HCT116 (cell line): Measurements from ENCODE around the gene RHBDF1. TPM values are rescaled to one million over a fixed set of nuclear protein-coding genes. Genes with fewer than 3 reads are reported as not detected.

ENCODE experiments used
- ATAC-seq: fragments of 200-7000 bp; cut with Tn5 transposase; 2 replicates; pipeline ENCODE4 v1.9.1; 2020; ENCODE audit warnings: mild to moderate bottlenecking, moderate library complexity
- BruUV-seq: library from RNA; stranded (reverse); fragments of 400-500 nt; replicated peaks from 2 replicates; lab custom pipeline; 2021; lab: Mats Ljungman, UMichigan
- CTCF ChIA-PET: fragments of 300-600 bp; sonication (Branson Sonifier 250); formaldehyde crosslinking; loops from one replicate; lab custom pipeline; 2021; ENCODE audit warnings: antibody characterized with exemption; lab: Charles Lee
- POLR2A ChIA-PET: fragments of 300-600, 350-600 bp; sonication (Branson Sonifier 250); formaldehyde crosslinking; loops from one replicate; lab custom pipeline; 2021; ENCODE audit warnings: antibody characterized with exemption; lab: Charles Lee
- RAD21 ChIA-PET, 2 experiments: fragments of 300-600 bp; sonication (Branson Sonifier 250); formaldehyde crosslinking; loops; one replicate each; lab custom pipeline; 2023; ENCODE audit warnings: low total read pairs in 2 of 2; ENCODE audit not compliant: uncharacterized antibody in 2 of 2, unreplicated experiment in 2 of 2, low non-redundant PET in 1 of 2; lab: Charles Lee
- DNase-seq: peaks from one replicate; pipeline ENCODE4 v3.0.0-alpha.2; 2010; ENCODE audit warnings: low read depth, low spot score
- H2AFZ ChIP-seq: fragments of 200-600 bp; shearing (Covaris generic), sonication (generic); 2 replicates; pipeline ENCODE4 v1.6.1; 2017; ENCODE audit warnings: low read depth, mixed run types, mixed read lengths, antibody characterized with exemption, low read length; ENCODE audit not compliant: poor library complexity, severe bottlenecking
- H3K27ac ChIP-seq: 2 replicates; pipeline ENCODE4 v1.5.1; 2012; ENCODE audit warnings: low read depth, low read length
- H3K27me3 ChIP-seq: fragments of 200-600 bp; sonication (generic); 2 replicates; pipeline ENCODE4 v1.6.1; 2016; ENCODE audit warnings: mixed run types, low read length, mixed read lengths; ENCODE audit not compliant: insufficient read depth
- H3K36me3 ChIP-seq, 2 experiments: fragments of 200-500 bp in 1 of 2; fragments of 200-600 bp in 1 of 2; sonication (Bioruptor generic) in 1 of 2; sonication (generic) in 1 of 2; 2 replicates each; pipeline versions ENCODE4 v1.5.1 to v1.6.1; 2014 to 2016; ENCODE audit warnings: low read length in 2 of 2, inconsistent platforms in 1 of 2, mixed read lengths in 1 of 2, mixed run types in 1 of 2; ENCODE audit not compliant: insufficient read depth in 2 of 2, control insufficient read depth in 1 of 2
- H3K4me1 ChIP-seq, 2 experiments: fragments of 200-600 bp in 1 of 2; sonication (generic) in 1 of 2; 2 replicates each; pipeline versions ENCODE4 v1.5.1 to v1.6.1; 2012 to 2017; ENCODE audit warnings: low read length in 2 of 2, inconsistent platforms in 1 of 2, mild to moderate bottlenecking in 1 of 2, mixed read lengths in 1 of 2, mixed run types in 1 of 2, moderate library complexity in 1 of 2; ENCODE audit not compliant: insufficient read depth in 2 of 2, control insufficient read depth in 1 of 2
- H3K4me2 ChIP-seq: fragments of 200-600 bp; sonication (generic); 2 replicates; pipeline ENCODE4 v1.6.1; 2017; ENCODE audit warnings: mixed run types, low read length, mixed read lengths
- H3K4me3 ChIP-seq, 2 experiments: fragments of 200-600 bp in 1 of 2; sonication (generic) in 1 of 2; replicated peaks in 1 of 2; 2 replicates each; pipeline ENCODE4 v1.5.1; 2011 to 2016; ENCODE audit warnings: low read length in 2 of 2, control low read depth in 1 of 2, low read depth in 1 of 2, mild to moderate bottlenecking in 1 of 2, mixed read lengths in 1 of 2, mixed run types in 1 of 2
- H3K79me2 ChIP-seq: fragments of 200-600 bp; sonication (generic); 2 replicates; pipeline ENCODE4 v1.6.1; 2017; ENCODE audit warnings: mild to moderate bottlenecking, mixed run types, low read length, moderate library complexity, mixed read lengths; ENCODE audit not compliant: insufficient read depth
- H3K9ac ChIP-seq: fragments of 200-600 bp; sonication (generic); 2 replicates; pipeline ENCODE4 v1.6.1; 2016; ENCODE audit warnings: low read length, mixed read lengths
- H3K9me2 ChIP-seq: fragments of 200-600 bp; sonication (generic), shearing (Covaris generic); 2 replicates; pipeline ENCODE4 v1.6.1; 2017; ENCODE audit warnings: mixed run types, mild to moderate bottlenecking, moderate library complexity; ENCODE audit not compliant: insufficient read depth
- H3K9me3 ChIP-seq, 2 experiments: fragments of 200-500 bp in 1 of 2; fragments of 200-600 bp in 1 of 2; sonication (Bioruptor generic) in 1 of 2; sonication (generic) in 1 of 2; 2 replicates each; pipeline ENCODE4 v1.6.1; 2014 to 2017; ENCODE audit warnings: low read length in 2 of 2, mixed read lengths in 2 of 2, inconsistent platforms in 1 of 2, low read depth in 1 of 2, mild to moderate bottlenecking in 1 of 2, mixed run types in 1 of 2, moderate library complexity in 1 of 2; ENCODE audit not compliant: control insufficient read depth in 1 of 2, insufficient read depth in 1 of 2
- H4K20me1 ChIP-seq: fragments of 200-600 bp; sonication (generic), shearing (Covaris generic); 2 replicates; pipeline ENCODE4 v1.6.1; 2017; ENCODE audit warnings: mixed run types, mild to moderate bottlenecking, moderate library complexity; ENCODE audit not compliant: insufficient read depth
- CBX3 ChIP-seq: IDR thresholded peaks from 2 replicates; pipeline ENCODE4 v1.6.1; 2012; ENCODE audit warnings: low read depth
- EGR1 ChIP-seq: IDR thresholded peaks from 2 replicates; pipeline ENCODE4 v1.6.1; 2012; ENCODE audit warnings: low read depth
- ELF1 ChIP-seq: IDR thresholded peaks from 2 replicates; pipeline ENCODE4 v1.6.1; 2012; ENCODE audit warnings: low read depth, borderline replicate concordance
- EZH2 ChIP-seq: fragments of 200-600 bp; sonication (generic); IDR thresholded peaks from 2 replicates; pipeline ENCODE4 v1.6.1; 2017; ENCODE audit warnings: antibody characterized with exemption, mixed run types
- EZH2phosphoT487 ChIP-seq: fragments of 200-600 bp; IDR thresholded peaks from 2 replicates; pipeline ENCODE4 v1.6.1; 2018; ENCODE audit warnings: antibody characterized with exemption, borderline replicate concordance
- FOSL1 ChIP-seq: IDR thresholded peaks from 2 replicates; pipeline ENCODE4 v1.6.1; 2012; ENCODE audit warnings: low read depth
- JUND ChIP-seq: IDR thresholded peaks from 2 replicates; pipeline ENCODE4 v1.6.1; 2012
- POLR2A ChIP-seq: IDR thresholded peaks from 2 replicates; pipeline ENCODE4 v1.7.0; 2011; ENCODE audit warnings: borderline replicate concordance; ENCODE audit not compliant: insufficient read depth, insufficient read length; ENCODE audit errors: extremely low read depth
- POLR2AphosphoS5 ChIP-seq: IDR thresholded peaks from 2 replicates; pipeline ENCODE4 v1.6.1; 2011; ENCODE audit warnings: mild to moderate bottlenecking, low read depth, low read length, moderate library complexity
- RAD21 ChIP-seq: IDR thresholded peaks from 2 replicates; pipeline ENCODE4 v1.6.1; 2012; ENCODE audit warnings: low read depth, mild to moderate bottlenecking
- SIN3A ChIP-seq: IDR thresholded peaks from 2 replicates; pipeline ENCODE4 v1.6.1; 2012; ENCODE audit warnings: low read depth
- SP1 ChIP-seq: IDR thresholded peaks from 2 replicates; pipeline ENCODE4 v1.6.1; 2012; ENCODE audit warnings: low read depth
- TCF7L2 ChIP-seq: IDR thresholded peaks from 2 replicates; pipeline ENCODE4 v1.7.0; 2011; ENCODE audit warnings: borderline replicate concordance, inconsistent platforms; ENCODE audit not compliant: insufficient read depth, insufficient read length; ENCODE audit errors: extremely low read depth
- intact Hi-C: fragments of 100-400 bp; cut with micrococcal nuclease; formaldehyde crosslinking; loops from 2 replicates; pipeline ENCODE4 v1.10.0; 2022
- total RNA-seq: library from RNA; stranded (reverse); gene quantifications from one replicate; pipeline ENCODE4 v1.2.1, GENCODE V29; 2021; ENCODE audit not compliant: unreplicated experiment
- TF ChIP-seq, protein P1 (sequence below): IDR thresholded peaks from 2 replicates; pipeline ENCODE4 v1.6.1; 2012
- TF ChIP-seq, protein P2 (sequence below), 3 experiments: fragments of 200-600 bp in 1 of 3; sonication (generic) in 1 of 3; IDR thresholded peaks in 2 of 3; conservative IDR thresholded peaks in 1 of 3; 2 replicates each; pipeline ENCODE4 v1.5.1; 2012 to 2017; ENCODE audit warnings: low read depth in 2 of 3, low read length in 2 of 3, antibody characterized with exemption in 1 of 3, borderline replicate concordance in 1 of 3, control low read depth in 1 of 3, mild to moderate bottlenecking in 1 of 3, mixed read lengths in 1 of 3, mixed run types in 1 of 3, moderate library complexity in 1 of 3; ENCODE audit not compliant: insufficient read depth in 1 of 3
- TF ChIP-seq, protein P3 (sequence below): IDR thresholded peaks from 2 replicates; pipeline ENCODE4 v1.6.1; 2012
- TF ChIP-seq, protein P4 (sequence below): IDR thresholded peaks from 2 replicates; pipeline ENCODE4 v1.6.1; 2011; ENCODE audit warnings: mild to moderate bottlenecking, low read length, moderate library complexity; ENCODE audit not compliant: insufficient replicate concordance; ENCODE audit errors: extremely low read depth

RHBDF1 gene
- total RNA-seq, 1 experiment from 2014 or later: 19.8 TPM

DNA sequence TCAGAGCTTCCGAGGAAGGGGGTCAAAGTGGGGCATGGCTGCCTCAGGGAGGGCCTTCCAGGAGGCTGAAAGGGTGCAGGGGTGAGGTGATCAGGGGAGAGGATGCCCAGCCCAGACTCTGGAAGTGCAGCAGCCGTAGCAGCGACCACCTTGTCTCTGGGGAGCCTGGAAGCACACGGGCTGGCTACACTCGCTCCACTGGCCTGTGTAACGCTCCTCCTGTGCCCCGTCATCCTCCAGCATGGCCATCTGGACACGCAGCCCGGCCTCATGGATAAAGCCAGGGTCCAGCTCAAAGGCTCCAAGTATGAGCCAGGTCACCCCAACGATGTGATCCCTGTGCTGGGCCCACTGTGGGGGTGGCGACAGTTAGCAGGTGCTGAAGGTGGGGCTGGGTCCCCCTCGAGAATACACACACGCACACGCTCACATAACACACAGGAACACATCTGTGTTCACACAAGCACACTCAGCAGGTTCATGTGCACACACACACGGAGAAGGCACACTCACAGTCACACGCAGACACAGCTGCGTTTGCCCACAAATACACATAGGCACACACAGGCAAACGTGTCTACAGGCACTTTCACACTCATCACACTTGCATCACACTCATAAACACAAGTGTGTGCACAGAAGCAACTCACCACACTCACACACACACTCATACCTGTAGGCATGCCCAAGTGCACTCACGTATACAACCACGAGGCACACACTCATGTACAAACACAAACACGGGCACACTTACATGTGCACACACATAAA, 38.4 kb downstream of the RHBDF1 start:
- TF ChIP-seq EGR1: no peak
- TF ChIP-seq FOSL1: no peak
- no peak for TF ChIP-seq CBX3
- TF ChIP-seq POLR2A: no peak
- TF ChIP-seq SP1: no peak
- no peak for TF ChIP-seq POLR2AphosphoS5
- TF ChIP-seq SIN3A: no peak
- TF ChIP-seq RAD21: no peak
- TF ChIP-seq, protein P1, sequence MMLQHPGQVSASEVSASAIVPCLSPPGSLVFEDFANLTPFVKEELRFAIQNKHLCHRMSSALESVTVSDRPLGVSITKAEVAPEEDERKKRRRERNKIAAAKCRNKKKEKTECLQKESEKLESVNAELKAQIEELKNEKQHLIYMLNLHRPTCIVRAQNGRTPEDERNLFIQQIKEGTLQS: no peak
- TF ChIP-seq TCF7L2: no peak
- TF ChIP-seq, protein P2, sequence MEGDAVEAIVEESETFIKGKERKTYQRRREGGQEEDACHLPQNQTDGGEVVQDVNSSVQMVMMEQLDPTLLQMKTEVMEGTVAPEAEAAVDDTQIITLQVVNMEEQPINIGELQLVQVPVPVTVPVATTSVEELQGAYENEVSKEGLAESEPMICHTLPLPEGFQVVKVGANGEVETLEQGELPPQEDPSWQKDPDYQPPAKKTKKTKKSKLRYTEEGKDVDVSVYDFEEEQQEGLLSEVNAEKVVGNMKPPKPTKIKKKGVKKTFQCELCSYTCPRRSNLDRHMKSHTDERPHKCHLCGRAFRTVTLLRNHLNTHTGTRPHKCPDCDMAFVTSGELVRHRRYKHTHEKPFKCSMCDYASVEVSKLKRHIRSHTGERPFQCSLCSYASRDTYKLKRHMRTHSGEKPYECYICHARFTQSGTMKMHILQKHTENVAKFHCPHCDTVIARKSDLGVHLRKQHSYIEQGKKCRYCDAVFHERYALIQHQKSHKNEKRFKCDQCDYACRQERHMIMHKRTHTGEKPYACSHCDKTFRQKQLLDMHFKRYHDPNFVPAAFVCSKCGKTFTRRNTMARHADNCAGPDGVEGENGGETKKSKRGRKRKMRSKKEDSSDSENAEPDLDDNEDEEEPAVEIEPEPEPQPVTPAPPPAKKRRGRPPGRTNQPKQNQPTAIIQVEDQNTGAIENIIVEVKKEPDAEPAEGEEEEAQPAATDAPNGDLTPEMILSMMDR (IDR thresholded peaks at IDR 0.05 in 2 of 3, conservative IDR thresholded peaks at IDR 0.05 in 1 of 3; ENCODE audit: borderline replicate concordance in 1 of 3, insufficient read depth in 1 of 3, low read depth in 2 of 3, low read length in 2 of 3): no peak
- TF ChIP-seq, protein P3, sequence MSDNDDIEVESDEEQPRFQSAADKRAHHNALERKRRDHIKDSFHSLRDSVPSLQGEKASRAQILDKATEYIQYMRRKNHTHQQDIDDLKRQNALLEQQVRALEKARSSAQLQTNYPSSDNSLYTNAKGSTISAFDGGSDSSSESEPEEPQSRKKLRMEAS: no peak
- TF ChIP-seq, protein P4, sequence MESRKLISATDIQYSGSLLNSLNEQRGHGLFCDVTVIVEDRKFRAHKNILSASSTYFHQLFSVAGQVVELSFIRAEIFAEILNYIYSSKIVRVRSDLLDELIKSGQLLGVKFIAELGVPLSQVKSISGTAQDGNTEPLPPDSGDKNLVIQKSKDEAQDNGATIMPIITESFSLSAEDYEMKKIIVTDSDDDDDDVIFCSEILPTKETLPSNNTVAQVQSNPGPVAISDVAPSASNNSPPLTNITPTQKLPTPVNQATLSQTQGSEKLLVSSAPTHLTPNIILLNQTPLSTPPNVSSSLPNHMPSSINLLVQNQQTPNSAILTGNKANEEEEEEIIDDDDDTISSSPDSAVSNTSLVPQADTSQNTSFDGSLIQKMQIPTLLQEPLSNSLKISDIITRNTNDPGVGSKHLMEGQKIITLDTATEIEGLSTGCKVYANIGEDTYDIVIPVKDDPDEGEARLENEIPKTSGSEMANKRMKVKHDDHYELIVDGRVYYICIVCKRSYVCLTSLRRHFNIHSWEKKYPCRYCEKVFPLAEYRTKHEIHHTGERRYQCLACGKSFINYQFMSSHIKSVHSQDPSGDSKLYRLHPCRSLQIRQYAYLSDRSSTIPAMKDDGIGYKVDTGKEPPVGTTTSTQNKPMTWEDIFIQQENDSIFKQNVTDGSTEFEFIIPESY: no peak
- TF ChIP-seq EZH2phosphoT487: no peak
- no peak for TF ChIP-seq ELF1
- no peak for TF ChIP-seq JUND
- no peak for TF ChIP-seq EZH2
- H3K27me3 ChIP-seq: no peaks in the 10 kb centered on the region
- RAD21 ChIA-PET: no interaction called here
- H3K4me3 ChIP-seq: no peak overlapping the region
- no peaks in the 10 kb centered on the region for H4K20me1 ChIP-seq
- H3K9me3 ChIP-seq: no peaks in the 10 kb centered on the region
- H3K4me1 ChIP-seq: peaks cover 0 to 3% of the 10 kb centered on the region in 2 experiments; a peak in 1 of 4 replicates
- POLR2A ChIA-PET: no interaction called here
- no peak overlapping the region for H2AFZ ChIP-seq
- H3K4me2 ChIP-seq: no peak overlapping the region
- no TSS peak for BruUV-seq
- ATAC-seq (no peak), DNase-seq (no peak)
- H3K27ac ChIP-seq: no peak overlapping the region
- intact Hi-C loops: no loop called here
- no peak overlapping the region for H3K9ac ChIP-seq
- CTCF ChIA-PET: no interaction called here
- no peaks in the 10 kb centered on the region for H3K79me2 ChIP-seq
- no peaks in the 10 kb centered on the region for H3K36me3 ChIP-seq
- H3K9me2 ChIP-seq: no peaks in the 10 kb centered on the region
